ENCODE results near the gene EN1. TPM values are rescaled to one million over a fixed set of nuclear protein-coding genes. Genes with fewer than 3 reads are reported as not detected.

The EN1 gene
- total RNA-seq, 1 donor from 2014 or later, result not detected

GRCh38 chr2:118864207-118864606 lies 16.8 kb upstream of the EN1 start:
- peaks cover 27% of the 10 kb centered on the region for H3K27me3 ChIP-seq (ENCODE audit: control insufficient read depth, insufficient read depth, low read length)
- no peak for TF ChIP-seq CTCF (IDR thresholded peaks at IDR 0.05; ENCODE audit: insufficient read depth, low read length, poor library complexity, severe bottlenecking)
- no peaks in the 10 kb centered on the region for H3K36me3 ChIP-seq (ENCODE audit: control insufficient read depth, insufficient read depth, low read length)
- H3K4me3 ChIP-seq (ENCODE audit: low read depth, low read length), result no peak overlapping the region
- DNase-seq (ENCODE audit: low read depth), result no peak

GRCh38 chr2:118861731-118862130 lies 14.3 kb upstream of the EN1 start:
- Histone ChIP-seq H3K4me3 (ENCODE audit: low read depth, low read length) (no peak overlapping the region), H3K36me3 (ENCODE audit: control insufficient read depth, insufficient read depth, low read length) (no peaks in the 10 kb centered on the region), H3K27me3 (ENCODE audit: control insufficient read depth, insufficient read depth, low read length) (peaks cover 52% of the 10 kb centered on the region)
- DNase-seq (ENCODE audit: low read depth), result no peak
- TF ChIP-seq CTCF (IDR thresholded peaks at IDR 0.05; ENCODE audit: insufficient read depth, low read length, poor library complexity, severe bottlenecking), result no peak

GRCh38 chr2:118861242-118861641 lies 13.8 kb upstream of the EN1 start:
- Histone ChIP-seq H3K27me3 (ENCODE audit: control insufficient read depth, insufficient read depth, low read length) (peaks cover 57% of the 10 kb centered on the region), H3K4me3 (ENCODE audit: low read depth, low read length) (no peak overlapping the region), H3K36me3 (ENCODE audit: control insufficient read depth, insufficient read depth, low read length) (no peaks in the 10 kb centered on the region)
- no peak for DNase-seq (ENCODE audit: low read depth)
- TF ChIP-seq CTCF (IDR thresholded peaks at IDR 0.05; ENCODE audit: insufficient read depth, low read length, poor library complexity, severe bottlenecking), result no peak

GRCh38 chr2:118860506-118860905 lies 13.1 kb upstream of the EN1 start:
- DNase-seq (ENCODE audit: low read depth), result no peak
- H3K27me3 ChIP-seq (ENCODE audit: control insufficient read depth, insufficient read depth, low read length), result peaks cover 64% of the 10 kb centered on the region
- no peak for TF ChIP-seq CTCF (IDR thresholded peaks at IDR 0.05; ENCODE audit: insufficient read depth, low read length, poor library complexity, severe bottlenecking)
- no peak overlapping the region for H3K4me3 ChIP-seq (ENCODE audit: low read depth, low read length)
- H3K36me3 ChIP-seq (ENCODE audit: control insufficient read depth, insufficient read depth, low read length), result no peaks in the 10 kb centered on the region

- Histone ChIP-seq H3K36me3 (ENCODE audit: control insufficient read depth, insufficient read depth, low read length) (no peaks in the 10 kb centered on the region), H3K27me3 (ENCODE audit: control insufficient read depth, insufficient read depth, low read length) (peaks cover 77% of the 10 kb centered on the region), H3K4me3 (ENCODE audit: low read depth, low read length) (no peak overlapping the region)
- no peak for TF ChIP-seq CTCF (IDR thresholded peaks at IDR 0.05; ENCODE audit: insufficient read depth, low read length, poor library complexity, severe bottlenecking)
- no peak for DNase-seq (ENCODE audit: low read depth)
Observed at GRCh38 chr2:118859157-118859770, 11.8 kb upstream of the EN1 start.
